ENCODE measurements around the gene UAP1L1. TPM values are rescaled to one million over a fixed set of nuclear protein-coding genes. Genes with fewer than 3 reads are reported as not detected.

UAP1L1 gene
- total RNA-seq, 1 experiment from 2014 or later = 6.6 TPM

GRCh38 chr9:137112564-137113384 is 35.5 kb downstream of the UAP1L1 start:
- no peak overlapping the region for H4K91ac ChIP-seq (ENCODE audit: insufficient read length, low read depth, low read length)

More at GRCh38 chr9:137112564-137113384, 35.5 kb downstream of the UAP1L1 start:
- no peak overlapping the region for H2BK5ac ChIP-seq (ENCODE audit: insufficient read length, low read length)
- no peak overlapping the region for H3K56ac ChIP-seq (ENCODE audit: insufficient read length, low read depth, low read length)
- Mint-ChIP-seq H3K36me3 (ENCODE audit: insufficient read depth in 1 of 3, low read depth in 3 of 3) (peaks cover 0 to 9% (median 0%) of the 10 kb centered on the region in 3 experiments; a peak in 3 of 7 replicates), H3K9me3 (no peaks in the 10 kb centered on the region), H3K4me1 (no peaks in the 10 kb centered on the region), H3K27me3 (ENCODE audit: low read depth) (peaks cover 38% of the 10 kb centered on the region), H3K27ac (no peak overlapping the region), H3K4me3 (peak overlapping the region in 1 of 2 experiments; percentile 43; a peak in 2 of 5 replicates)
- no peak overlapping the region; the same call in 1 of the 2 replicates for H3K14ac ChIP-seq (ENCODE audit: insufficient read depth, low read length)
- no peak overlapping the region for H3K4me2 ChIP-seq (ENCODE audit: insufficient read depth, insufficient read length, low read length)
- H3K27me3 ChIP-seq (ENCODE audit: insufficient read depth, low read length) = peaks cover 4% of the 10 kb centered on the region; the same call in 1 of the 2 replicates
- no peaks in the 10 kb centered on the region for H3K9me3 ChIP-seq (ENCODE audit: control insufficient read depth, low read depth, low read length)
- H3T11ph ChIP-seq (ENCODE audit: low read length) = no peak overlapping the region
- no peak overlapping the region for H3K23ac ChIP-seq (ENCODE audit: insufficient read length, low read depth, low read length)
- H4K8ac ChIP-seq (replicated peaks; ENCODE audit: insufficient read length, low read depth, low read length) = no peak overlapping the region
- no peak overlapping the region for H2BK120ac ChIP-seq (ENCODE audit: low read depth, low read length, poor library complexity, severe bottlenecking)
- no peak overlapping the region for H2BK12ac ChIP-seq (ENCODE audit: insufficient read length, low read depth, low read length)
- H3K9ac ChIP-seq (ENCODE audit: extremely low read depth, insufficient read length, low read length) = no peak overlapping the region
- H2BK15ac ChIP-seq (ENCODE audit: low read depth, low read length) = no peak overlapping the region
- no peaks in the 10 kb centered on the region for H3K79me1 ChIP-seq (ENCODE audit: insufficient read depth, low read depth, low read length, poor library complexity, severe bottlenecking)
- no peak overlapping the region for H2AFZ ChIP-seq (ENCODE audit: low read length)
- H4K20me1 ChIP-seq (ENCODE audit: control insufficient read depth, insufficient read depth, insufficient read length) = no peaks in the 10 kb centered on the region
- DNase-seq = no peak
- no peak overlapping the region for H3K27ac ChIP-seq (ENCODE audit: insufficient read length, low read depth, low read length)
- H2BK20ac ChIP-seq (ENCODE audit: low read depth, low read length, poor library complexity, severe bottlenecking) = no peak overlapping the region
- H3K79me2 ChIP-seq (ENCODE audit: insufficient read depth, low read length) = no peaks in the 10 kb centered on the region
- no peak overlapping the region for H3K4ac ChIP-seq (ENCODE audit: low read depth, low read length)
- no peak for TF ChIP-seq CTCF (conservative IDR thresholded peaks at IDR 0.05)
- no peak overlapping the region for H3K18ac ChIP-seq (ENCODE audit: insufficient read length, low read depth, low read length)
- no peak overlapping the region for H2AK5ac ChIP-seq (ENCODE audit: insufficient read length, low read length)
- no peaks in the 10 kb centered on the region for H3K23me2 ChIP-seq (ENCODE audit: insufficient read length, low read depth, low read length, poor library complexity, severe bottlenecking)
- H3K4me1 ChIP-seq (ENCODE audit: insufficient read depth, low read length) = no peaks in the 10 kb centered on the region
- no peak overlapping the region for H4K5ac ChIP-seq (ENCODE audit: insufficient read length, low read depth, low read length)
- WGBS (ENCODE audit: extremely low coverage, insufficient read length, low lambda C conversion rate) = no CpG with 5 or more reads among the region's 42 CpGs

All from H9 (cell line).